Ishikawa (cell line): ENCODE measurements around the gene CFAP44.

Experiments used
- EGR1 ChIP-seq: IDR thresholded peaks from 2 replicates; pipeline ENCODE4 v1.6.1; 2012
- EP300 ChIP-seq: IDR thresholded peaks from 2 replicates; pipeline ENCODE4 v1.6.1; 2012; ENCODE audit warnings: borderline replicate concordance
- TCF12 ChIP-seq: IDR thresholded peaks from 2 replicates; pipeline ENCODE4 v1.6.1; 2012; ENCODE audit warnings: low read depth
- TEAD4 ChIP-seq: IDR thresholded peaks from 2 replicates; pipeline ENCODE4 v1.6.1; 2012
- TF ChIP-seq, protein P1 (sequence below): IDR thresholded peaks from 2 replicates; pipeline ENCODE4 v1.6.1; 2012
- TF ChIP-seq, protein P2 (sequence below): IDR thresholded peaks from 2 replicates; pipeline ENCODE4 v1.6.1; 2012; ENCODE audit warnings: low read depth, mild to moderate bottlenecking
- TF ChIP-seq, protein P3 (sequence below): IDR thresholded peaks from 2 replicates; pipeline ENCODE4 v1.6.1; 2012

DNA sequence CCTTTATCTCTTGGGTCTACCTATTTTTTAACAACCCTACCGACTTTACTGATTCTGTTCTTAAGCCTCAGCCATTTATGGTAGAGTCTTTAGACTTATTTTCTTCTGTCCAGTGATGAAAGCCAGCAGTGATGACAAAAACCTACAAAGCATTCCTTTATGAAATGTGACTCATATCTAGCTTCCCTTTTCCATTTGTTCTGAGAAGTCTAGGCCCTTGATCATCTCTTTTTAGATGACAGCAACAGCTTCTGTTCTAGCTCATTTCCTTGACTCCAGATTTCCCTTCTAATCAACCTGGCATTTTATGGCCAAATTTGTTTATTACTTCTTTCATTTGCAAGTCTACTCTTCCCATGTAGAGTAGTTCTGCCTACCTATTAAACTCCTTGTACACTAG, 36.1 kb downstream of the CFAP44 start:
- TF ChIP-seq, protein P1, sequence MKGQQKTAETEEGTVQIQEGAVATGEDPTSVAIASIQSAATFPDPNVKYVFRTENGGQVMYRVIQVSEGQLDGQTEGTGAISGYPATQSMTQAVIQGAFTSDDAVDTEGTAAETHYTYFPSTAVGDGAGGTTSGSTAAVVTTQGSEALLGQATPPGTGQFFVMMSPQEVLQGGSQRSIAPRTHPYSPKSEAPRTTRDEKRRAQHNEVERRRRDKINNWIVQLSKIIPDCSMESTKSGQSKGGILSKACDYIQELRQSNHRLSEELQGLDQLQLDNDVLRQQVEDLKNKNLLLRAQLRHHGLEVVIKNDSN = no peak
- TF ChIP-seq TEAD4 = no peak
- TF ChIP-seq EP300 = no peak
- TF ChIP-seq, protein P2, sequence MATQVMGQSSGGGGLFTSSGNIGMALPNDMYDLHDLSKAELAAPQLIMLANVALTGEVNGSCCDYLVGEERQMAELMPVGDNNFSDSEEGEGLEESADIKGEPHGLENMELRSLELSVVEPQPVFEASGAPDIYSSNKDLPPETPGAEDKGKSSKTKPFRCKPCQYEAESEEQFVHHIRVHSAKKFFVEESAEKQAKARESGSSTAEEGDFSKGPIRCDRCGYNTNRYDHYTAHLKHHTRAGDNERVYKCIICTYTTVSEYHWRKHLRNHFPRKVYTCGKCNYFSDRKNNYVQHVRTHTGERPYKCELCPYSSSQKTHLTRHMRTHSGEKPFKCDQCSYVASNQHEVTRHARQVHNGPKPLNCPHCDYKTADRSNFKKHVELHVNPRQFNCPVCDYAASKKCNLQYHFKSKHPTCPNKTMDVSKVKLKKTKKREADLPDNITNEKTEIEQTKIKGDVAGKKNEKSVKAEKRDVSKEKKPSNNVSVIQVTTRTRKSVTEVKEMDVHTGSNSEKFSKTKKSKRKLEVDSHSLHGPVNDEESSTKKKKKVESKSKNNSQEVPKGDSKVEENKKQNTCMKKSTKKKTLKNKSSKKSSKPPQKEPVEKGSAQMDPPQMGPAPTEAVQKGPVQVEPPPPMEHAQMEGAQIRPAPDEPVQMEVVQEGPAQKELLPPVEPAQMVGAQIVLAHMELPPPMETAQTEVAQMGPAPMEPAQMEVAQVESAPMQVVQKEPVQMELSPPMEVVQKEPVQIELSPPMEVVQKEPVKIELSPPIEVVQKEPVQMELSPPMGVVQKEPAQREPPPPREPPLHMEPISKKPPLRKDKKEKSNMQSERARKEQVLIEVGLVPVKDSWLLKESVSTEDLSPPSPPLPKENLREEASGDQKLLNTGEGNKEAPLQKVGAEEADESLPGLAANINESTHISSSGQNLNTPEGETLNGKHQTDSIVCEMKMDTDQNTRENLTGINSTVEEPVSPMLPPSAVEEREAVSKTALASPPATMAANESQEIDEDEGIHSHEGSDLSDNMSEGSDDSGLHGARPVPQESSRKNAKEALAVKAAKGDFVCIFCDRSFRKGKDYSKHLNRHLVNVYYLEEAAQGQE = no peak
- TF ChIP-seq TCF12 = no peak
- TF ChIP-seq EGR1 = no peak
- TF ChIP-seq, protein P3, sequence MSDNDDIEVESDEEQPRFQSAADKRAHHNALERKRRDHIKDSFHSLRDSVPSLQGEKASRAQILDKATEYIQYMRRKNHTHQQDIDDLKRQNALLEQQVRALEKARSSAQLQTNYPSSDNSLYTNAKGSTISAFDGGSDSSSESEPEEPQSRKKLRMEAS = no peak
